AG09319 (cell line): ENCODE data around the gene TOLLIP.

Experiments used
- DNase-seq: peaks from one replicate; pipeline ENCODE4 v3.0.0-alpha.2; 2010; ENCODE audit warnings: low read depth; ENCODE audit errors: extremely low read depth
- CTCF ChIP-seq: IDR thresholded peaks from 2 replicates; pipeline ENCODE4 v1.5.1; 2011; ENCODE audit warnings: low read depth, mild to moderate bottlenecking, inconsistent platforms, low read length, moderate library complexity

Gene TOLLIP

GRCh38 chr11:1276866-1277615 is 32.4 kb downstream of the TOLLIP start:
- DNase-seq: no peak
- TF ChIP-seq CTCF: no peak

- no peak for TF ChIP-seq CTCF
- DNase-seq: no peak
These were observed 33.2 kb downstream of the TOLLIP start for GRCh38 chr11:1276041-1276790.

GRCh38 chr11:1275021-1275420 is 34.4 kb downstream of the TOLLIP start:
- TF ChIP-seq CTCF: no peak
- no peak for DNase-seq

GRCh38 chr11:1274501-1274900 is 34.9 kb downstream of the TOLLIP start:
- no peak for TF ChIP-seq CTCF
- DNase-seq: no peak

GRCh38 chr11:1272531-1272930 is 36.9 kb downstream of the TOLLIP start:
- no peak for DNase-seq
- TF ChIP-seq CTCF: no peak

- no peak for DNase-seq
- TF ChIP-seq CTCF: no peak
These were observed 37.5 kb downstream of the TOLLIP start for GRCh38 chr11:1271927-1272326.

GRCh38 chr11:1271406-1271805 is 38.0 kb downstream of the TOLLIP start:
- no peak for TF ChIP-seq CTCF
- no peak for DNase-seq
